ENCODE data around the gene BMAL2.

- TF ChIP-seq NFYC (CRISPR knock-in tag; IDR thresholded peaks at IDR 0.05) = no peak
- TF ChIP-seq SRY (CRISPR knock-in tag; IDR thresholded peaks at IDR 0.05) = no peak
- no peak for TF ChIP-seq SRSF1 (optimal IDR thresholded peaks at IDR 0.05; ENCODE audit: low read depth, low read length)
- TF ChIP-seq CTCF (CRISPR knock-in tag; IDR thresholded peaks at IDR 0.05) = 0 out of 2 replicates have a peak, but pooled peaks have one; percentile 10
- no peak for TF ChIP-seq HMGXB3 (CRISPR knock-in tag; IDR thresholded peaks at IDR 0.05; ENCODE audit: borderline replicate concordance)
- no peak for TF ChIP-seq PATZ1 (CRISPR knock-in tag; IDR thresholded peaks at IDR 0.05)
Measured at GRCh38 chr12:27305673-27306456, 26.8 kb upstream of the BMAL2 start.
